Heart left ventricle (tissue), 16 donors: ENCODE results near the gene CACNA1E. TPM values are rescaled to one million over a fixed set of nuclear protein-coding genes. Genes with fewer than 3 reads are reported as not detected.
"Not testable (repeated sequence)": the region's sequence is repeated elsewhere in the genome, so short reads cannot be mapped to it uniquely, and the experiment has no call there.

Experiments
- ATAC-seq, 4 donors: fragments of 200-7000 bp; cut with Tn5 transposase; one replicate each; pipeline ENCODE4 v1.9.1; 2020 to 2022; ENCODE audit warnings: moderate library complexity in 4 of 4, mild to moderate bottlenecking in 3 of 4, moderate number of reproducible peaks in 1 of 4
- DNase-seq, 5 donors: peaks; one replicate each; pipeline ENCODE4 v3.0.0-alpha.2; 2020
- H3K27ac ChIP-seq, 12 donors: fragments of 200-600 bp; sonication (generic) in 4 of 12; one replicate each; pipeline versions ENCODE4 v1.5.0 to v1.8.0; 2016 to 2022; ENCODE audit warnings: mild to moderate bottlenecking in 2 of 12
- H3K27me3 ChIP-seq, 9 donors: fragments of 200-600 bp; sonication (generic) in 2 of 9; one replicate each; pipeline versions ENCODE4 v1.5.1 to v1.8.0; 2016 to 2022; ENCODE audit warnings: mild to moderate bottlenecking in 3 of 9
- H3K36me3 ChIP-seq, 9 donors: fragments of 200-600 bp; sonication (generic) in 2 of 9; one replicate each; pipeline versions ENCODE4 v1.5.0 to v1.8.0; 2018 to 2022; ENCODE audit warnings: mild to moderate bottlenecking in 2 of 9
- H3K4me1 ChIP-seq, 12 donors: fragments of 200-600 bp; sonication (generic) in 4 of 12; one replicate each; pipeline versions ENCODE4 v1.5.0 to v1.8.0; 2016 to 2022; ENCODE audit warnings: mild to moderate bottlenecking in 3 of 12
- H3K4me3 ChIP-seq, 12 donors: fragments of 200-600 bp; sonication (generic) in 4 of 12; one replicate each; pipeline versions ENCODE4 v1.5.0 to v1.8.0; 2017 to 2022; ENCODE audit warnings: mild to moderate bottlenecking in 9 of 12, moderate library complexity in 4 of 12
- H3K9me3 ChIP-seq, 12 donors: fragments of 200-600 bp; sonication (generic) in 4 of 12; one replicate each; pipeline versions ENCODE4 v1.5.0 to v1.8.0; 2016 to 2022; ENCODE audit warnings: mild to moderate bottlenecking in 1 of 12
- POLR2A ChIP-seq, 2 donors: fragments of 450-650 bp; IDR thresholded peaks; one replicate each; pipeline ENCODE4 v1.6.1; 2017; ENCODE audit warnings: antibody characterized with exemption in 2 of 2, mild to moderate bottlenecking in 2 of 2, moderate library complexity in 2 of 2
- whole genome bisulfite sequencing, 4 donors: extraction: QIAGEN DNeasy Blood & Tissue Kit in 2 of 4; methylation state at CpG; one replicate each; pipeline versions ENCODE4 v1.1.5 to v1.1.7; 2013 to 2018; 5-methylcytosine and 5-hydroxymethylcytosine counted together
- intact Hi-C, 10 donors: fragments of 100-400 bp; cut with DNase I; formaldehyde crosslinking; loops; one replicate each; pipeline versions ENCODE4 v1.11.1 to v1.14.2; 2022
- polyA plus RNA-seq, 2 donors: library from polyadenylated mRNA; stranded (reverse); fragments of 200-250 nt; gene quantifications; one replicate each; pipeline ENCODE4 v1.2.3, GENCODE V29; 2013
- total RNA-seq, 9 donors: library from RNA; depleted of rRNA in 2 of 9; stranded (reverse); fragments of >200 nt in 2 of 9; fragmentation: NEBNext Ultra II Directional in 3 of 9; extraction: Animal tissue kit (Norgen Biotek cat#: 25700) in 3 of 9; gene quantifications; one replicate each; pipeline versions ENCODE4 v1.1.0 to v1.2.4, GENCODE V29; 2016 to 2023
- TF ChIP-seq, protein P1 (sequence below), 12 donors: fragments of 200-600 bp; sonication (generic) in 4 of 12; IDR thresholded peaks; one replicate each; pipeline versions ENCODE4 v1.5.0 to v1.8.0; 2018 to 2022; ENCODE audit warnings: antibody characterized with exemption in 12 of 12, mild to moderate bottlenecking in 5 of 12
- donor health status: ischemic (EF 13 %, LVEDD 7.1; RV severe dilation, severe dysfunction).
- donor health status: healthy with polysubstance abuse.
- donor health status: DM: no; HTN: yes; CAD: no.
- donor health status: DM: no; HTN: no; CAD: no.
- donor health status: ischemic (EF 25% LVEDD 6.9; RV normal size, moderate dysfunction).
- donor health status: ischemic (EF 25% LVEDD 5.7; RV mildly dilated, moderate dysfunction).
- donor health status: healthy.
- donor health status: DM: yes; HTN: yes; CAD: no.
- donor health status: ischemic (EF 35%, LVEDD 5.7; RV mildly dilated, moderate dysfunction).
- donor health status: nonischemic (EF 11% LVEDD 7.7; RV severe dilation, severe dysfunction).
- donor health status: DM: yes; HTN: yes; CAD: no.
- donor health status: PGD.
- donor health status: ischemic (EF 29% LVEDD 5.4; RV normal size, mild dysfunction).
- donor health status: nonischemic (EF 23%, LVEDD 6.1; RV moderate dilation, normal function).

CACNA1E gene
- total and polyA plus RNA-seq, 11 donors = 0.02 to 1.9 (median 0.10) TPM

DNA sequence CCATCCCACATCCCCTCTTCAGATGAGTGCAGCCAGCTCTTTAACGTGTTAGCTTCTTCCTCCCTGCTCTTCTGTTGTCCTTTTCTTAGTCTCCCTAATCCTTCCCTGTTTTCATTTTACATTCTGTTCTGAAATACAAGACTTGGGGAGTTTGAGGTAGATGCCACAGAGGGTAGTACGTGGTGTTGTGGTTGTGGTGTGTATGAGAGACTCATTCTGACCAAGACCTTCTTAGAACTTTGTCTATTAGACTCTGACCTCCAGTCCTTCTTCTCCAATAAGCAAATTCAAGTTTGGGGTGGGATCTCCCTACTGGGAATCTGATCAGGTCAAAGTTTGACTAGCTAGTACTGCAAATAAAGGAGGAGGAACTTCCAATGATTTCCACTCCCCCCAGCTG lies 39.5 kb downstream of the CACNA1E start:
- DNase-seq = no peak
- Histone ChIP-seq H3K27ac (no peak overlapping the region), H3K27me3 (peaks cover 0 to 5% (median 0%) of the 10 kb centered on the region in 9 donors), H3K4me3 (no peak overlapping the region), H3K36me3 (no peaks in the 10 kb centered on the region), H3K9me3 (peaks cover 0 to 10% (median 0%) of the 10 kb centered on the region in 12 donors), H3K4me1 (peaks cover 0 to 5% (median 0%) of the 10 kb centered on the region in 12 donors)
- intact Hi-C loops = no loop called here
- TF ChIP-seq, protein P1, sequence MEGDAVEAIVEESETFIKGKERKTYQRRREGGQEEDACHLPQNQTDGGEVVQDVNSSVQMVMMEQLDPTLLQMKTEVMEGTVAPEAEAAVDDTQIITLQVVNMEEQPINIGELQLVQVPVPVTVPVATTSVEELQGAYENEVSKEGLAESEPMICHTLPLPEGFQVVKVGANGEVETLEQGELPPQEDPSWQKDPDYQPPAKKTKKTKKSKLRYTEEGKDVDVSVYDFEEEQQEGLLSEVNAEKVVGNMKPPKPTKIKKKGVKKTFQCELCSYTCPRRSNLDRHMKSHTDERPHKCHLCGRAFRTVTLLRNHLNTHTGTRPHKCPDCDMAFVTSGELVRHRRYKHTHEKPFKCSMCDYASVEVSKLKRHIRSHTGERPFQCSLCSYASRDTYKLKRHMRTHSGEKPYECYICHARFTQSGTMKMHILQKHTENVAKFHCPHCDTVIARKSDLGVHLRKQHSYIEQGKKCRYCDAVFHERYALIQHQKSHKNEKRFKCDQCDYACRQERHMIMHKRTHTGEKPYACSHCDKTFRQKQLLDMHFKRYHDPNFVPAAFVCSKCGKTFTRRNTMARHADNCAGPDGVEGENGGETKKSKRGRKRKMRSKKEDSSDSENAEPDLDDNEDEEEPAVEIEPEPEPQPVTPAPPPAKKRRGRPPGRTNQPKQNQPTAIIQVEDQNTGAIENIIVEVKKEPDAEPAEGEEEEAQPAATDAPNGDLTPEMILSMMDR (IDR thresholded peaks at IDR 0.05) = no peak
- no peak for TF ChIP-seq POLR2A (IDR thresholded peaks at IDR 0.05)
- no peak for ATAC-seq
- WGBS, 4 donors = 56 to 68% (median 60%) methylated on average over 2 of the region's 2 CpGs

DNA sequence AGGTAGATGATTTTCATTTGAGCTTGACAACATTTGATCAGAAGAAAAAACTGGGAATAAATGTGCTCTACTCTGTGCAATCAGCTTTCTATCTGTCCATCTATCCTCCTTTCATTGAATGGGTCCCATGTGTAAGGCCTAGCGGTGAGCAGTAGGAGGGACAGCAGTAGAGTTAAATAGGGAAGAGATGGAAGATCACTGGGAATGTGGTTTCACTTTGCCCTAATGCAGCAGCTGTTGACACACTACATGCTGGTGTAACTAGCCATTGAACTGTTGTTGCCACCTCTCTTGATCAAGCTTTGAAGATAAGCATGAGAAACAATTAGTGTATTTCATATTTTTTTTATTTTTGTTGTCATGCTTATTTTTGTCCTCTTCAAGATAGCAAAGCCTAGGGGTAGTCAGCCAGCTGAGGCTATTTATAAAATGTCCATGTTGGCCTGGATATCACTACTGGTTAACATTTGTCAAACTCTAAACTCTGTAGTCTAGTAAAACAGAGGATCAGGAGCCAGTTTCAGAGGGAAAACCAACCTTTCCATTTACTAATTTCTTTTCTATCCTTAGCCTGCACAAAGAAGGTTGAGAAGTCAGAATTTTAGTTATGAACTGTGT lies 41.9 kb downstream of the CACNA1E start:
- DNase-seq (no peak), ATAC-seq (peak; percentile 26 to 63 (median 44))
- H3K4me3 ChIP-seq = no peak overlapping the region
- intact Hi-C loops = no loop called here
- 72 to 88% (median 79%) methylated on average over 1 of the region's 1 CpG for WGBS, 4 donors
- H3K9me3 ChIP-seq = peaks cover 0 to 21% (median 8%) of the 10 kb centered on the region in 12 donors
- H3K27me3 ChIP-seq = no peaks in the 10 kb centered on the region
- H3K36me3 ChIP-seq = no peaks in the 10 kb centered on the region
- TF ChIP-seq, protein P1 (IDR thresholded peaks at IDR 0.05) = no peak
- peaks cover 0 to 5% (median 0%) of the 10 kb centered on the region in 12 donors for H3K4me1 ChIP-seq
- H3K27ac ChIP-seq = no peak overlapping the region

DNA sequence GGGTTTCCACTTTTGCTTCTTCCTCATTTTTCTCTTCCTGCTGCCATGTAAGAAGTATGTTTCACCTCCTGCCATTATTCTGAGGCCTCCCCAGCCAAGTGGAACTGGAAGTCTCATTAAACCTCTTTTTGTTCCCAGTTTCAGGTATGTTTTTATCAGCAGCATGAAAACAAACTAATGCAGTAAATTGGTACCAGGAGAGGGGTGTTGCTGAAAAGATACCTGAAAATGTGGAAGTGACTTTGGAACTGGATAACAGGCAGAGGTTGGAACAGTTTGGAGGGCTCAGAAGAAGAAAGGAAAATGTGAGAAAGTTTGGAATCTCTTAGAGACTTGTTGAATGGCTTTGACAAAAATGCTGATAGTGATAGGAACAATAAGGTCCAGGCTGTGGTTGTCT lies 44.9 kb downstream of the CACNA1E start:
- peaks cover 0 to 21% (median 8%) of the 10 kb centered on the region in 12 donors for H3K9me3 ChIP-seq
- H3K4me3 ChIP-seq, H3K27me3 ChIP-seq, intact Hi-C loops, H3K4me1 ChIP-seq, DNase-seq, H3K27ac ChIP-seq, H3K36me3 ChIP-seq, ATAC-seq: not testable (repeated sequence)

DNA sequence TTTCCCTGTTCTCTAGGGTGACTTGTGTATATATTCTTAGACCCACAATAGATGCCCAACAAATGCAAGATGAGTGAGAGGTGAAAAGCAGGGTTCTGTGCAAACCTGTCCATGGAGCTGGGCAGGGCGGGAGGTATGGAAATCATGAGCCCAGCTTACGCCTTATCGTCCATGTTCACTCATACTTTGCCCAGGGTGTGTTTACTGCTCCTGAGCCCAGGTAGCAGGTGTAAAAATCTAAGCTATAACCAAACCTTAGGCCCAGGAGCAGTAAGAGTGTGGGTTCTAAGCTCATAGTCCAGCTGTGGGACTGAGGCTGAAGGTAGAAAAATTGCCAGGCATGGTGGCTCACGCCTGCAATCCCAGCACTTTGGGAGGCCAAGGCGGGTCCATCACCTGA lies 48.1 kb downstream of the CACNA1E start:
- TF ChIP-seq, protein P1 (IDR thresholded peaks at IDR 0.05) = no peak
- TF ChIP-seq POLR2A (IDR thresholded peaks at IDR 0.05) = no peak
- WGBS, 4 donors = 83 to 91% (median 89%) methylated on average over 5 of the region's 5 CpGs
- Histone ChIP-seq H3K9me3 (peaks cover 0 to 21% (median 8%) of the 10 kb centered on the region in 12 donors), H3K36me3 (no peaks in the 10 kb centered on the region), H3K4me1 (no peaks in the 10 kb centered on the region), H3K27ac (no peak overlapping the region), H3K4me3 (no peak overlapping the region), H3K27me3 (peaks cover 0 to 9% (median 0%) of the 10 kb centered on the region in 9 donors)
- ATAC-seq = no peak
- no peak for DNase-seq
- intact Hi-C loops = no loop called here
